Stimulated activated naive CD8-positive, alpha-beta T cell treated with anti-CD3 and anti-CD28 coated beads, Interleukin-15, amount 100 ng/mL, for 72 hours (primary cell): ENCODE measurements around the gene CFDP1.

ENCODE experiments used
- ATAC-seq: fragments of 150-1000 bp; cut with Tn5 transposase; 2 replicates; pipeline ENCODE4 v1.10.0; 2021; ENCODE audit warnings: mild to moderate bottlenecking, moderate library complexity
- DNase-seq, 2 donors: peaks; one replicate each; pipeline ENCODE4 v3.0.0; 2021 to 2022
- H3K27ac Mint-ChIP-seq, 2 donors: one replicate each; pipeline ENCODE4 v1.8.0; 2022; ENCODE audit warnings: mild to moderate bottlenecking in 2 of 2, mixed read lengths in 2 of 2, moderate library complexity in 2 of 2
- H3K27me3 Mint-ChIP-seq: one replicate; pipeline ENCODE4 v1.8.0; 2022; ENCODE audit warnings: mixed read lengths
- H3K4me1 Mint-ChIP-seq: one replicate; pipeline ENCODE4 v1.8.0; 2022; ENCODE audit warnings: mild to moderate bottlenecking, mixed read lengths
- H3K4me3 Mint-ChIP-seq, 2 donors: one replicate each; pipeline ENCODE4 v1.8.0; 2022; ENCODE audit warnings: mild to moderate bottlenecking in 2 of 2, mixed read lengths in 2 of 2, moderate library complexity in 1 of 2
- H3K9me3 Mint-ChIP-seq, 2 donors: one replicate each; pipeline ENCODE4 v1.8.0; 2022; ENCODE audit warnings: mixed read lengths in 2 of 2

The CFDP1 gene

GRCh38 chr16:75309899-75310430, 123.3 kb downstream of the CFDP1 start:
- ATAC-seq (no peak), DNase-seq (no peak)
- peaks cover 22% of the 10 kb centered on the region for H3K27me3 Mint-ChIP-seq
- no peak overlapping the region for H3K4me3 Mint-ChIP-seq
- peaks cover 28% of the 10 kb centered on the region for H3K4me1 Mint-ChIP-seq
- no peaks in the 10 kb centered on the region for H3K9me3 Mint-ChIP-seq
- no peak overlapping the region for H3K27ac Mint-ChIP-seq

- no peaks in the 10 kb centered on the region for H3K9me3 Mint-ChIP-seq
- H3K27me3 Mint-ChIP-seq: peaks cover 22% of the 10 kb centered on the region
- ATAC-seq: no peak
- no peak overlapping the region for H3K4me3 Mint-ChIP-seq
- peaks cover 31% of the 10 kb centered on the region for H3K4me1 Mint-ChIP-seq
- no peak for DNase-seq
- no peak overlapping the region for H3K27ac Mint-ChIP-seq
Observed at GRCh38 chr16:75309156-75309555, 124.1 kb downstream of the CFDP1 start.

- peaks cover 31% of the 10 kb centered on the region for H3K4me1 Mint-ChIP-seq
- no peak overlapping the region for H3K27ac Mint-ChIP-seq
- no peak overlapping the region for H3K4me3 Mint-ChIP-seq
- ATAC-seq: no peak
- H3K27me3 Mint-ChIP-seq: peaks cover 22% of the 10 kb centered on the region
- H3K9me3 Mint-ChIP-seq: no peaks in the 10 kb centered on the region
- DNase-seq: no peak
Observed at GRCh38 chr16:75308011-75308410, 125.3 kb downstream of the CFDP1 start.

- no peak for DNase-seq
- Mint-ChIP-seq H3K27ac (no peak overlapping the region), H3K4me3 (no peak overlapping the region), H3K27me3 (peaks cover 22% of the 10 kb centered on the region), H3K4me1 (peaks cover 31% of the 10 kb centered on the region), H3K9me3 (no peaks in the 10 kb centered on the region)
- no peak for ATAC-seq
Observed at GRCh38 chr16:75307506-75307905, 125.8 kb downstream of the CFDP1 start.

DNA sequence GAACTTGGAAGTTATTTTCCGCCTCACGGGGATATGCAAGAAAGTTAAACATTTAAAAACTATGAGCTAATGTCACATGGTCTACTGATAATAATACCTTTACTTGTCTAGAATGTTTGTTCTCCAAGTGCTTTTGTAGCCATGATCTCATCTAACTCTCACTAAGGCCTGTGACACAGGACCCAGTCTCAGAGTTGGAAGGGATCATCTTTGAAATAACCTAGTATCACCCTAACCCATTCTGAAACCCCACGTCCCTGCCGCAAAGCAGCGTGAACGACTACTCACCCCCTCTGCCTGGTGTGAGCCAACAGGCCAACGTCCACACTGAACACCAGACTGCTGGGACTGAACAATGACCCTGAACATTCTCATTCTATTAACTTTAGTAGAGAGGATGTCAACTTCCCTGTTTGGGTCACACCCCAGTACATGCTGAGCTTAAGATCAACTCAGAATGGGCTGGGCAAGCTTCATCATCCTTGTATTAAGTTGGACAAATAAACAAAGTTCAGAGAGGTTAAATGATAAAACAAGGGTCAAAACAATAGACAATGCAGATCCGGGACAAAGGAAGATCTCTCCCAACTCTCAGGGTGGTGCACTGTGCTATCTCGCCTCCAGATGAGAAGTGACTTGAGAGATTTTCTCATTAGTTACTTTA, 127.1 kb downstream of the CFDP1 start:
- Mint-ChIP-seq H3K4me1 (peaks cover 31% of the 10 kb centered on the region), H3K4me3 (no peak overlapping the region), H3K9me3 (no peaks in the 10 kb centered on the region), H3K27ac (no peak overlapping the region), H3K27me3 (peaks cover 22% of the 10 kb centered on the region)
- ATAC-seq: no peak
- no peak for DNase-seq

- ATAC-seq (peak; percentile 98), DNase-seq (peak; percentile 33 to 75)
- H3K4me1 Mint-ChIP-seq: peaks cover 31% of the 10 kb centered on the region
- peaks cover 22% of the 10 kb centered on the region for H3K27me3 Mint-ChIP-seq
- no peaks in the 10 kb centered on the region for H3K9me3 Mint-ChIP-seq
- H3K4me3 Mint-ChIP-seq: no peak overlapping the region
- peak overlapping the region; percentile 73 to 94 for H3K27ac Mint-ChIP-seq
Observed at GRCh38 chr16:75305364-75306098, 127.8 kb downstream of the CFDP1 start.

DNA sequence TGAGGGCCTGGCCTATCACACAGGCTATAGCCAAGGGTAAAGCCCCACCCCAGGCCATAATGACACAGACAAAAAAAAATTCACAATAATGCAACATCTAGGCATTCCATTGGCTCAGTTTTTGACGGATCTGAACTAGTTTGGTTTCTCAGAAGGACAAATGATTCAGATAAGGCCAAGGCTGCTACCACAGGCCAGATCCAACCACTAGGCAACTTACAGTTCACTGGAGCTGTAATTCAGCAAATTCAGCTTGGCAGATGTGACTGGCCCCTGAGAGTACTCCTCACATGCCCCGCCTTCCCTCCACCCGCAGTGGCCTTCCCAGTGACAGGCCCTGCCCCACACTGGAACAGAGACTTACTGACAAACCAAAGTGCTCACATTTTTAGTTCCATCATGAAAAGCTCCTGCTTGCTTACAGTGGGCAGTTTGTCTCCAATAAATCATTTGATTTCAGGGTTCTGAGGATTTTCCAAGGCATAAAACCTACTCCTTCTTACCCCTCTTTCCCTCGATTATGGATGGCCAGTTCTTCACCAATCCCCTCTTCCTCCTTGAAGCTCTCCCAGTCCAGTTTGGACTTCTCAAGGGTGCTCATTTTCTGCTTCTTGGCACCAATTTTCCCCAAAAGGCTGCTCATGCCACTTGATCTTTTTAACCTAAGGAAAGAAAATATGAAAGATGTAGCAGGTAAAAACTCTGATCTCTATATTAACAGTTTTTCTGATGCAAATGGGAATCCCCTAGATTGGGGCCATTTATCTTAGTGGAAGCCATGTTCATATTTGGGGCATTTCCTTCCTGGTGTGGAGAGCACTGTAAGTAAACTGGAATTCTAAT, 128.6 kb downstream of the CFDP1 start:
- Mint-ChIP-seq H3K27ac (peak overlapping the region; percentile 73 to 94), H3K4me3 (peak overlapping the region in 1 of 2 donors; percentile 17), H3K27me3 (peaks cover 14% of the 10 kb centered on the region), H3K9me3 (no peaks in the 10 kb centered on the region), H3K4me1 (peaks cover 31% of the 10 kb centered on the region)
- ATAC-seq (no peak), DNase-seq (no peak)

DNA sequence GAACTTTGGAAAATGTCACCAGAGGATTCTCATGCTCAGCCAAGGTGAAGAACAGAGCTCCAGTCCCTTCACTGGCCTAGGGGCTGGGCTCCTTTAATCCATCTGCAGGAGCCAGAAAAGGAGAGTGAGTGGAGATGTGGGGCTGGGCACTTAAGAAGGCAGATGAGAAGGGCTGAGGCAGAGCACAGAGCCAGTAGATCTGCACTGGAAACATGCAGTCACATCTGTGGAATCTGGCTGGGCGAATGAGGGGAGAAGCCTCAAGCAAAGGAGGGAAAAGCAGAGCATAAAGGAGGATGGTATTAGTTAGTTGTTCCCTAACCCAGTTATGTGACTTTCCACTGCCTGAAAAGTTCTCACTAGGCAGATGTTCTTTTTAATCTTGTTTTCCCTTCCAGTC, 131.5 kb downstream of the CFDP1 start:
- Mint-ChIP-seq H3K9me3 (no peaks in the 10 kb centered on the region), H3K27me3 (no peaks in the 10 kb centered on the region)
- no peak for DNase-seq

GRCh38 chr16:75298267-75298666, 135.0 kb downstream of the CFDP1 start:
- Mint-ChIP-seq H3K27ac (no peak overlapping the region), H3K27me3 (no peaks in the 10 kb centered on the region), H3K4me1 (no peaks in the 10 kb centered on the region), H3K9me3 (no peaks in the 10 kb centered on the region), H3K4me3 (no peak overlapping the region)
- no peak for ATAC-seq
- DNase-seq: no peak

More for the DNA sequence above, 131.5 kb downstream of the CFDP1 start:
- ATAC-seq: no peak
- Mint-ChIP-seq H3K4me3 (no peak overlapping the region), H3K4me1 (peaks cover 19% of the 10 kb centered on the region), H3K27ac (peak overlapping the region in 1 of 2 donors; percentile 60)

- Mint-ChIP-seq H3K9me3 (no peaks in the 10 kb centered on the region), H3K27ac (no peak overlapping the region), H3K4me3 (no peak overlapping the region), H3K4me1 (no peaks in the 10 kb centered on the region), H3K27me3 (peaks cover under 1% of the 10 kb centered on the region)
- ATAC-seq (no peak), DNase-seq (no peak)
Observed at GRCh38 chr16:75296606-75297005, 136.7 kb downstream of the CFDP1 start.

DNA sequence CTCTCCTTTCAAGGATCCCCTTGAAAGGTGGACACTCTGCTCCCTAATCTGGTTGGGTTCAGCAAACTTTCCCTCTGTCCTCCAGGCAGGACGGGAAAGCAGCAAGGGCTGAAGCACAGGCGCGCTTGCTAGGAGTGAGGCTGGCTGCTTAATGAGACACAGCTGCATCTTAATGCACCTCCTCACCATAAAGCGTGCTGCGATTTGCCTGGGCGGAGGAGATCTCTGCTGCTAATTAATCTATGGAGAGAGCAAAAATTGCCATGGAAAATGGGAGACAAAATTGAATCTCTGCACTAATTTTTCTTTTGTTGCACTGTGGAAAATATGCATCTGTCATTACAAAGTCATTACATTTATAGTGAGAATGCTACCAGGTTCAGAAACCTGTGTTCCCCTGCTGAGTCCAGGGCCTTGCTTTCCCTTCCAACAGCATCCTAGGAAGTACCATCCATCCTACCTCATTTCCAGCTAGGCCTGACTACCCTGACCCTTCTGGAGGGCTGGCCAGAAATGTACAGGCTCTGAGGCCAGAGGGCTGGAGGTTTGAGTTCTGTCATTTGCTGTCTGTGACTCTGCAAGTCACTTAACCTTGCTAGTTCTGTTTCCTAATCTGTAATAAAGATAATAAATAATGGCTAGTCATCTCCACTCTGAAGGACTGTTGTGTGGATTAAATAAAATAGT, 138.4 kb downstream of the CFDP1 start:
- Mint-ChIP-seq H3K4me1 (no peaks in the 10 kb centered on the region), H3K27me3 (peaks cover 17% of the 10 kb centered on the region), H3K27ac (no peak overlapping the region), H3K9me3 (no peaks in the 10 kb centered on the region), H3K4me3 (no peak overlapping the region)
- DNase-seq (no peak), ATAC-seq (no peak)

- DNase-seq (no peak), ATAC-seq (no peak)
- H3K9me3 Mint-ChIP-seq: no peaks in the 10 kb centered on the region
- H3K27me3 Mint-ChIP-seq: peaks cover 29% of the 10 kb centered on the region
- peaks cover 10% of the 10 kb centered on the region for H3K4me1 Mint-ChIP-seq
- no peak overlapping the region for H3K27ac Mint-ChIP-seq
- no peak overlapping the region for H3K4me3 Mint-ChIP-seq
Observed at GRCh38 chr16:75293772-75294171, 139.5 kb downstream of the CFDP1 start.

DNA sequence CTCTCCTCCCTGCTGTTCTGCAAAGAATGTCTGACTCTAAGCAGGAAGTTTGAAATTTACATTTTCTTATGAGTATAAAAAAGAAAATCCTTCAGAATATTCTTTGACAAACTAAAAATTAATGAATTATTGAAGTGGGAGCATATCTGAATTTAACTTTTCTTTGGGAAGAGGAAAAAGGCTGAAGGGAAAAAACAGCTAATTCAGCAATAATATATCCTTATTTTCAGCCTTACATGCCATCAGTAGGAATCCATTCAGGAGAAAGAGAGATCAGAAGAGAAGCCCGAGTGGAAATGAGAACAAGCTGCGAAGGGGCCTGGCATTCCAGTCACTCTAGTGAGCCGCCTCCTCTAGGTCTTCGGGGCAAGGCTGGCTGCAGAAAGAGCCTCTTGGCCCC, 140.1 kb downstream of the CFDP1 start:
- Mint-ChIP-seq H3K4me1 (peaks cover 16% of the 10 kb centered on the region), H3K27ac (no peak overlapping the region), H3K9me3 (no peaks in the 10 kb centered on the region), H3K27me3 (peaks cover 35% of the 10 kb centered on the region), H3K4me3 (no peak overlapping the region)
- no peak for DNase-seq
- no peak for ATAC-seq

DNA sequence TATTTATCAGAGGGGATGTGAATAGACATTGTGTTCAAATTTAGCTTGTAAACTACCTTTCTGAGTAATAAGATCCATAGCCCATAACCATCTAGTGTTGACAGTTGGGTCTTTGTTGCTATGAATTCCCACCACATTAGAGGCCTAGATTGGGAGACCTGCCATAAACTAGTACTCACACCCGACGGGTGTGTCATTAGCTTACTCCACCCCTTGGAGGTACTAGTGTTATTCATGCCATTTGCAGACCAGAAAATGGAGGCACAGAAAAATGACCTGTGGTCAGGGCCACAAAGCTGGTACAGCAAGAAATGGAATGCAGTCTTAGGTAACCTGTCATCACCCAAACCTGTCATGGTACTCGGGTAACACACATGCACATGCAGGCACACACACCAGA, 140.6 kb downstream of the CFDP1 start:
- H3K4me3 Mint-ChIP-seq: no peak overlapping the region
- DNase-seq (no peak), ATAC-seq (no peak)
- H3K27me3 Mint-ChIP-seq: peaks cover 39% of the 10 kb centered on the region
- no peaks in the 10 kb centered on the region for H3K9me3 Mint-ChIP-seq
- H3K4me1 Mint-ChIP-seq: peaks cover 20% of the 10 kb centered on the region
- H3K27ac Mint-ChIP-seq: no peak overlapping the region

DNA sequence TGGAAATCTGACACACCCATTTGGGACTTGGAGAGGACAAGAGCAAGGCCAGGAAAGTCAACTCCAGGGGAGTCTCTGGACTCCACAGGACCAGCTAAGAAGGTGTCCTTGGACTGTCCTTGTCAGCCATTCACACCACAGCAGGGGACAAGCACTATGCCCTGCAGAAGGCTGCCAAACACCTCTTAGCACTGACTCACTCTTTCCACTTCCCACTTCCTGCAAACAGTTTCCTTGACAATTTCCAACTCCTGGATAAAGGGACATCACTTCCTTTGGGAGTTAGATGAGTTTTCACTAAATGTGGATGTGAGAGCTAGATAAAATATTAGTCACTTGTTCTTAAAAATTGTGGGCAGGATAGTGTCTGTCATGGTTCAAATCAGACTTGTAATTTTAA, 144.1 kb downstream of the CFDP1 start:
- H3K4me3 Mint-ChIP-seq: no peak overlapping the region
- H3K27ac Mint-ChIP-seq: no peak overlapping the region

More for the DNA sequence above, 144.1 kb downstream of the CFDP1 start:
- DNase-seq (no peak), ATAC-seq (no peak)
- Mint-ChIP-seq H3K27me3 (peaks cover 64% of the 10 kb centered on the region), H3K4me1 (peaks cover 23% of the 10 kb centered on the region), H3K9me3 (no peaks in the 10 kb centered on the region)
